ENCODE measurements around the gene GNG7. TPM values are rescaled to one million over a fixed set of nuclear protein-coding genes. Genes with fewer than 3 reads are reported as not detected.

Gene GNG7
- total RNA-seq, 1 experiment from 2014 or later, result 9.6 TPM

DNA sequence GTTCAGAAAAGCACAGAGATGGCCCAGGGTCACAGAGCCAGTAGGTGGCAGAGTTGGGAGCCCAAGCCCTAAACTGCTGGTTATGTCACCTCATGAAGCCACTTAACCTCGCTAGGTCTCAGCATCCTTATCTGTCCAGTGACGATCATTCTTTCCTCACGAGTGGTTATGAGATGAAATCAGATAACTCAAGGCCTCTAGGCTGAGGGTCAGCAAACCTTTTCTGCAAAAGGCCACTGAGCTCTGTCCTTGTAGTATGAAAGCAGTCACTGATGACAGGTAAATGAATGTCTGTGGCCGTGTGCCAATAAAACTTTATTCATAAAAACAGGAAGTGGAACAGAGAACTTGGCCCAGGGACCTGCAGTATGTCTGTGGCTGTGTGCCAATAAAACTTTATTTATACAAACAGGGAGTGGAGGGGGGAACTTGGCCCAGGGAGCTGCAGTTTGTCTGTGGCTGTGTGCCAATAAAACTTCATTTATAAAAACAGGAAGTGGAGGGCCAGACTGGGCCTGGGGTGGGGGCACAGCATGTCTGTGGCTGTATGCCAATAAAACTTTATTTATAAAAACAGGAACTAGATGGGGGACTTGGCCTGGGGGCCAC is 71.2 kb downstream of the GNG7 start:
- POLR2A ChIA-PET, result interaction anchor here (0.6 kb wide), 1 partner anchor 159 kb away, joined by 4 read pairs; no protein-coding TSS in a partner anchor
- H3K36me3 Mint-ChIP-seq, result peaks cover 8% of the 10 kb centered on the region; the same call in 1 of the 2 replicates
- no peaks in the 10 kb centered on the region; the same call in 1 of the 2 replicates for H3K27me3 Mint-ChIP-seq (ENCODE audit: low read depth)
- H3K4me3 Mint-ChIP-seq, result no peak overlapping the region
- H3K9me3 Mint-ChIP-seq, result peaks cover 37% of the 10 kb centered on the region
- DNase-seq (ENCODE audit: low spot score), result no peak
- no peak for TF ChIP-seq ZNF232 (CRISPR knock-in tag; IDR thresholded peaks at IDR 0.05)
- TF ChIP-seq E2F4 (CRISPR knock-in tag; IDR thresholded peaks at IDR 0.05; ENCODE audit: borderline replicate concordance, low read depth), result no peak
- TF ChIP-seq ZNF317 (CRISPR knock-in tag; IDR thresholded peaks at IDR 0.05; ENCODE audit: borderline replicate concordance, low read depth), result no peak
- TF ChIP-seq ATF2 (CRISPR knock-in tag; IDR thresholded peaks at IDR 0.05; ENCODE audit: borderline replicate concordance, low read depth), result no peak
- TF ChIP-seq CREM (CRISPR knock-in tag; IDR thresholded peaks at IDR 0.05), result no peak
- TF ChIP-seq ZNF263 (CRISPR knock-in tag; IDR thresholded peaks at IDR 0.05; ENCODE audit: low read depth), result no peak
- TF ChIP-seq, protein P1, sequence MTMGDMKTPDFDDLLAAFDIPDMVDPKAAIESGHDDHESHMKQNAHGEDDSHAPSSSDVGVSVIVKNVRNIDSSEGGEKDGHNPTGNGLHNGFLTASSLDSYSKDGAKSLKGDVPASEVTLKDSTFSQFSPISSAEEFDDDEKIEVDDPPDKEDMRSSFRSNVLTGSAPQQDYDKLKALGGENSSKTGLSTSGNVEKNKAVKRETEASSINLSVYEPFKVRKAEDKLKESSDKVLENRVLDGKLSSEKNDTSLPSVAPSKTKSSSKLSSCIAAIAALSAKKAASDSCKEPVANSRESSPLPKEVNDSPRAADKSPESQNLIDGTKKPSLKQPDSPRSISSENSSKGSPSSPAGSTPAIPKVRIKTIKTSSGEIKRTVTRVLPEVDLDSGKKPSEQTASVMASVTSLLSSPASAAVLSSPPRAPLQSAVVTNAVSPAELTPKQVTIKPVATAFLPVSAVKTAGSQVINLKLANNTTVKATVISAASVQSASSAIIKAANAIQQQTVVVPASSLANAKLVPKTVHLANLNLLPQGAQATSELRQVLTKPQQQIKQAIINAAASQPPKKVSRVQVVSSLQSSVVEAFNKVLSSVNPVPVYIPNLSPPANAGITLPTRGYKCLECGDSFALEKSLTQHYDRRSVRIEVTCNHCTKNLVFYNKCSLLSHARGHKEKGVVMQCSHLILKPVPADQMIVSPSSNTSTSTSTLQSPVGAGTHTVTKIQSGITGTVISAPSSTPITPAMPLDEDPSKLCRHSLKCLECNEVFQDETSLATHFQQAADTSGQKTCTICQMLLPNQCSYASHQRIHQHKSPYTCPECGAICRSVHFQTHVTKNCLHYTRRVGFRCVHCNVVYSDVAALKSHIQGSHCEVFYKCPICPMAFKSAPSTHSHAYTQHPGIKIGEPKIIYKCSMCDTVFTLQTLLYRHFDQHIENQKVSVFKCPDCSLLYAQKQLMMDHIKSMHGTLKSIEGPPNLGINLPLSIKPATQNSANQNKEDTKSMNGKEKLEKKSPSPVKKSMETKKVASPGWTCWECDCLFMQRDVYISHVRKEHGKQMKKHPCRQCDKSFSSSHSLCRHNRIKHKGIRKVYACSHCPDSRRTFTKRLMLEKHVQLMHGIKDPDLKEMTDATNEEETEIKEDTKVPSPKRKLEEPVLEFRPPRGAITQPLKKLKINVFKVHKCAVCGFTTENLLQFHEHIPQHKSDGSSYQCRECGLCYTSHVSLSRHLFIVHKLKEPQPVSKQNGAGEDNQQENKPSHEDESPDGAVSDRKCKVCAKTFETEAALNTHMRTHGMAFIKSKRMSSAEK (CRISPR knock-in tag; IDR thresholded peaks at IDR 0.05; ENCODE audit: borderline replicate concordance), result no peak
- TF ChIP-seq MYBL2 (CRISPR knock-in tag; IDR thresholded peaks at IDR 0.05), result no peak
- TF ChIP-seq SP1 (CRISPR knock-in tag; conservative IDR thresholded peaks at IDR 0.05), result no peak
- no peak for TF ChIP-seq CBFB (CRISPR knock-in tag; IDR thresholded peaks at IDR 0.05; ENCODE audit: low read depth)
- TF ChIP-seq, protein P2, sequence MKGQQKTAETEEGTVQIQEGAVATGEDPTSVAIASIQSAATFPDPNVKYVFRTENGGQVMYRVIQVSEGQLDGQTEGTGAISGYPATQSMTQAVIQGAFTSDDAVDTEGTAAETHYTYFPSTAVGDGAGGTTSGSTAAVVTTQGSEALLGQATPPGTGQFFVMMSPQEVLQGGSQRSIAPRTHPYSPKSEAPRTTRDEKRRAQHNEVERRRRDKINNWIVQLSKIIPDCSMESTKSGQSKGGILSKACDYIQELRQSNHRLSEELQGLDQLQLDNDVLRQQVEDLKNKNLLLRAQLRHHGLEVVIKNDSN (CRISPR knock-in tag; IDR thresholded peaks at IDR 0.05), result no peak
- no peak for TF ChIP-seq KAT7 (CRISPR knock-in tag; IDR thresholded peaks at IDR 0.05; ENCODE audit: borderline replicate concordance)
- no peak for TF ChIP-seq FOXP1 (CRISPR knock-in tag; IDR thresholded peaks at IDR 0.05; ENCODE audit: borderline replicate concordance)
- TF ChIP-seq, protein P3, sequence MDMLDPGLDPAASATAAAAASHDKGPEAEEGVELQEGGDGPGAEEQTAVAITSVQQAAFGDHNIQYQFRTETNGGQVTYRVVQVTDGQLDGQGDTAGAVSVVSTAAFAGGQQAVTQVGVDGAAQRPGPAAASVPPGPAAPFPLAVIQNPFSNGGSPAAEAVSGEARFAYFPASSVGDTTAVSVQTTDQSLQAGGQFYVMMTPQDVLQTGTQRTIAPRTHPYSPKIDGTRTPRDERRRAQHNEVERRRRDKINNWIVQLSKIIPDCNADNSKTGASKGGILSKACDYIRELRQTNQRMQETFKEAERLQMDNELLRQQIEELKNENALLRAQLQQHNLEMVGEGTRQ (CRISPR knock-in tag; IDR thresholded peaks at IDR 0.05), result no peak
- TF ChIP-seq ZNF512 (CRISPR knock-in tag; IDR thresholded peaks at IDR 0.05; ENCODE audit: borderline replicate concordance), result no peak
- TF ChIP-seq TP53 (CRISPR knock-in tag; IDR thresholded peaks at IDR 0.05), result no peak
- TF ChIP-seq FOXJ3 (CRISPR knock-in tag; IDR thresholded peaks at IDR 0.05; ENCODE audit: borderline replicate concordance), result no peak
- TF ChIP-seq IRF2 (CRISPR knock-in tag; IDR thresholded peaks at IDR 0.05; ENCODE audit: borderline replicate concordance, low read depth), result no peak
- no peak for TF ChIP-seq TEAD4 (CRISPR knock-in tag; IDR thresholded peaks at IDR 0.05)
- no peak for ATAC-seq
- H3K27ac Mint-ChIP-seq, result no peak overlapping the region
- CTCF ChIA-PET, result interaction anchor here (0.8 to 1.1 kb wide), 2 partner anchors 17 to 20 kb away, joined by 3 read pairs; no protein-coding TSS in a partner anchor
- H3K4me1 Mint-ChIP-seq, result no peaks in the 10 kb centered on the region

Data from WTC11 (cell line).